CD4-positive, alpha-beta T cell (primary cell): ENCODE results near the gene CDKN1A. TPM values are rescaled to one million over a fixed set of nuclear protein-coding genes. Genes with fewer than 3 reads are reported as not detected.

ENCODE experiments used
- ATAC-seq: fragments of 200-7000 bp; cut with Tn5 transposase; one replicate; pipeline ENCODE4 v1.10.0; 2022; ENCODE audit warnings: mild to moderate bottlenecking; ENCODE audit not compliant: poor library complexity
- CTCF ChIA-PET: fragments of 350-600 bp; sonication (Branson Sonifier 250); formaldehyde crosslinking; loops from one replicate; lab custom pipeline; 2021; ENCODE audit warnings: antibody characterized with exemption, inconsistent platforms; lab: Charles Lee
- POLR2A ChIA-PET: fragments of 350-600 bp; sonication (Branson Sonifier 250); formaldehyde crosslinking; loops from one replicate; lab custom pipeline; 2021; ENCODE audit warnings: antibody characterized with exemption, inconsistent platforms; lab: Charles Lee
- DNase-seq, 14 experiments: peaks; one replicate each; pipeline ENCODE4 v3.0.0-alpha.2; 2013 to 2020; ENCODE audit warnings: mixed read lengths in 2 of 14
- H3K27ac ChIP-seq, 2 donors: one replicate each; pipeline versions ENCODE4 v1.5.1 to v1.7.0; 2013; ENCODE audit warnings: low read length in 2 of 2, low read depth in 1 of 2, mild to moderate bottlenecking in 1 of 2
- H3K27me3 ChIP-seq, 2 experiments: 1 replicate in 1 of 2; 2 replicates in 1 of 2; pipeline versions ENCODE4 v1.6.1 to v1.7.0; 2013; ENCODE audit warnings: low read length in 2 of 2, control low read depth in 1 of 2, mild to moderate bottlenecking in 1 of 2, moderate library complexity in 1 of 2; ENCODE audit not compliant: insufficient read depth in 2 of 2, control insufficient read depth in 1 of 2
- H3K36me3 ChIP-seq: one replicate; pipeline ENCODE4 v1.6.1; 2013; ENCODE audit warnings: low read length, control low read depth; ENCODE audit not compliant: insufficient read depth
- H3K4me1 ChIP-seq: one replicate; pipeline ENCODE4 v1.6.1; 2013; ENCODE audit warnings: low read length, control low read depth; ENCODE audit not compliant: insufficient read depth
- H3K4me3 ChIP-seq: one replicate; pipeline ENCODE4 v1.5.1; 2013; ENCODE audit warnings: mild to moderate bottlenecking, low read length, moderate library complexity
- H3K9me3 ChIP-seq, 2 experiments: 1 replicate in 1 of 2; 2 replicates in 1 of 2; pipeline versions ENCODE4 v1.6.1 to v1.7.0; 2013; ENCODE audit warnings: low read length in 2 of 2, mild to moderate bottlenecking in 2 of 2, control low read depth in 1 of 2, moderate library complexity in 1 of 2; ENCODE audit not compliant: control insufficient read depth in 1 of 2, insufficient read depth in 1 of 2
- H3K27ac Mint-ChIP-seq: one replicate; pipeline ENCODE4 v1.8.0; 2020; ENCODE audit warnings: mixed read lengths
- H3K27me3 Mint-ChIP-seq: one replicate; pipeline ENCODE4 v1.8.0; 2021; ENCODE audit warnings: mixed read lengths
- H3K36me3 Mint-ChIP-seq: one replicate; pipeline ENCODE4 v1.8.0; 2021; ENCODE audit warnings: low read depth, mixed read lengths
- H3K4me1 Mint-ChIP-seq: one replicate; pipeline ENCODE4 v1.8.0; 2021; ENCODE audit warnings: low read depth, mixed read lengths
- H3K4me3 Mint-ChIP-seq: one replicate; pipeline ENCODE4 v1.8.0; 2020; ENCODE audit warnings: mild to moderate bottlenecking, mixed read lengths
- H3K9me3 Mint-ChIP-seq: one replicate; pipeline ENCODE4 v1.8.0; 2020; ENCODE audit warnings: mixed read lengths
- CTCF ChIP-seq: fragments of 200-600 bp; IDR thresholded peaks from one replicate; pipeline ENCODE4 v1.8.0; 2022; ENCODE audit warnings: antibody characterized with exemption, mild to moderate bottlenecking
- intact Hi-C, 2 experiments: fragments of 100-400 bp; cut with DNase I in 1 of 2; cut with micrococcal nuclease in 1 of 2; formaldehyde crosslinking; loops; one replicate each; pipeline versions ENCODE4 v1.15.1 to v1.9.0; 2023 to 2025; cut with DNase I, micrococcal nuclease
- total RNA-seq, 174 experiments: library from RNA in 2 of 174; stranded (reverse) in 2 of 174; gene quantifications; one replicate each; pipeline ENCODE4 v1.2.3 and lab custom pipeline; 2021 to 2026

The CDKN1A gene
- total RNA-seq, 2 experiments from 2014 or later: 98.3 to 98.6 TPM

- Mint-ChIP-seq H3K27me3 (no peaks in the 10 kb centered on the region), H3K4me1 (peaks cover 4% of the 10 kb centered on the region), H3K27ac (no peak within 1 kb of the TSS), H3K36me3 (no peaks in the 10 kb centered on the region), H3K4me3 (no peak within 1 kb of the TSS), H3K9me3 (no peaks in the 10 kb centered on the region)
- Histone ChIP-seq H3K4me1 (peaks cover 13% of the 10 kb centered on the region), H3K9me3 (no peaks in the 10 kb centered on the region), H3K27ac (no peak within 1 kb of the TSS), H3K27me3 (no peaks in the 10 kb centered on the region), H3K36me3 (no peaks in the 10 kb centered on the region), H3K4me3 (no peak within 1 kb of the TSS)
- ATAC-seq: no peak
- intact Hi-C loops: no loop called here
- POLR2A ChIA-PET: no interaction called here
- TF ChIP-seq CTCF: no peak
- CTCF ChIA-PET: no interaction called here
- peak in 2 of 14 experiments; percentile 25 to 32 for DNase-seq
Measured at GRCh38 chr6:36697481-36697903, 19.0 kb downstream of the CDKN1A start, which contains the start of gene RAB44. RAB44 (plus strand) TSS chr6:36697826; CDS start chr6:36704236, 6,410 bp downstream.

DNA sequence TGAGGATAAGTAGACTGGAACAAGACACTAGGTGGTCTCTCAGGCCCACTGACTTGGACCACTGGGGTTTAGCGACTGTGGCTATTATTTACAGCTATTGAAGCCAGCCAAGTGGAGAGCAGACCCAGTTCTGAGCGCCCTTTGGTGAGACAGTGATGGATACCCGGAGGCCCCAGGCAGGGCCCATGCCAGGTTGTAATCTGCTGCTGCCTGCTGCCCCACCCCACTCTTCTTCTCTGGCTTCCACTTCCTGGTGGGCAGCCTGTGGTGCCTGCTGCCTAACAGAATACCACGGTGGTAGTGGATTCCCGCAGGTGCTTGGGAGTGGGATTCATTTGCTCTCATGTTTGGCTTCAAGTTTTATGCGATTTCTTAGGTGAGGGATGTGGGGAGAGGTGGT lies 19.7 kb downstream of the CDKN1A start:
- no peak for TF ChIP-seq CTCF
- no peaks in the 10 kb centered on the region for H3K27me3 Mint-ChIP-seq
- no peak overlapping the region for H3K27ac Mint-ChIP-seq
- H3K27me3 ChIP-seq: no peaks in the 10 kb centered on the region
- no peaks in the 10 kb centered on the region for H3K9me3 ChIP-seq
- H3K9me3 Mint-ChIP-seq: no peaks in the 10 kb centered on the region
- no peaks in the 10 kb centered on the region for H3K36me3 Mint-ChIP-seq
- peaks cover 6% of the 10 kb centered on the region for H3K4me1 ChIP-seq
- H3K4me3 Mint-ChIP-seq: no peak overlapping the region
- intact Hi-C loops: no loop called here
- ATAC-seq: no peak
- no peaks in the 10 kb centered on the region for H3K4me1 Mint-ChIP-seq
- DNase-seq: no peak
- no peak overlapping the region for H3K27ac ChIP-seq
- ChIA-PET POLR2A (no interaction called here), CTCF (no interaction called here)
- H3K4me3 ChIP-seq: no peak overlapping the region
- no peaks in the 10 kb centered on the region for H3K36me3 ChIP-seq

GRCh38 chr6:36698871-36699271 lies 20.4 kb downstream of the CDKN1A start:
- Mint-ChIP-seq H3K4me1 (no peaks in the 10 kb centered on the region), H3K4me3 (no peak overlapping the region), H3K36me3 (no peaks in the 10 kb centered on the region), H3K27me3 (no peaks in the 10 kb centered on the region), H3K27ac (no peak overlapping the region), H3K9me3 (no peaks in the 10 kb centered on the region)
- H3K4me1 ChIP-seq: peaks cover 5% of the 10 kb centered on the region
- H3K4me3 ChIP-seq: no peak overlapping the region
- H3K36me3 ChIP-seq: no peaks in the 10 kb centered on the region
- no peaks in the 10 kb centered on the region for H3K9me3 ChIP-seq
- CTCF ChIA-PET: no interaction called here
- TF ChIP-seq CTCF: no peak
- H3K27ac ChIP-seq: no peak overlapping the region
- ATAC-seq (no peak), DNase-seq (no peak)
- H3K27me3 ChIP-seq: no peaks in the 10 kb centered on the region
- intact Hi-C loops: no loop called here
- POLR2A ChIA-PET: no interaction called here
